H1 (cell line): ENCODE data around the gene OLA1. TPM values are rescaled to one million over a fixed set of nuclear protein-coding genes. Genes with fewer than 3 reads are reported as not detected.

ENCODE experiments used
- CTCF ChIA-PET: fragments of 300-600 bp; sonication (Branson Sonifier 250); formaldehyde crosslinking; loops from one replicate; lab custom pipeline; 2021; ENCODE audit not compliant: partially characterized antibody; lab: Charles Lee
- POLR2A ChIA-PET: fragments of 300-600 bp; sonication (Branson Sonifier 250); formaldehyde crosslinking; loops from one replicate; lab custom pipeline; 2021; ENCODE audit warnings: inconsistent platforms; ENCODE audit not compliant: partially characterized antibody; lab: Charles Lee
- DNase-seq, 2 experiments: peaks; one replicate each; pipeline versions ENCODE4 v3.0.0 to v3.0.0-alpha.2; 2010 to 2022; ENCODE audit warnings: low spot score in 2 of 2, low read depth in 1 of 2, mixed read lengths in 1 of 2
- FAIRE-seq: peaks from 2 replicates; lab custom pipeline; 2011; peaks lifted over from hg19 to GRCh38; lab: Jason Lieb, UNC
- H2AFZ ChIP-seq: 2 replicates; pipeline ENCODE4 v1.8.1; 2012; ENCODE audit warnings: low read length, inconsistent platforms
- H2AK5ac ChIP-seq: 2 replicates; pipeline ENCODE4 v1.6.1; 2013; ENCODE audit warnings: low read depth, low read length
- H2BK120ac ChIP-seq: replicated peaks from 2 replicates; pipeline ENCODE3; 2013; ENCODE audit warnings: low read depth, low read length, inconsistent platforms
- H2BK12ac ChIP-seq: 2 replicates; pipeline ENCODE4 v1.6.1; 2013; ENCODE audit warnings: low read depth, low read length
- H2BK15ac ChIP-seq: 2 replicates; pipeline ENCODE4 v1.6.1; 2013; ENCODE audit warnings: low read length
- H2BK20ac ChIP-seq: 2 replicates; pipeline ENCODE4 v1.6.1; 2013; ENCODE audit warnings: low read length
- H2BK5ac ChIP-seq: 2 replicates; pipeline ENCODE4 v1.6.1; 2013; ENCODE audit warnings: low read depth, low read length
- H3K14ac ChIP-seq: 2 replicates; pipeline ENCODE4 v1.6.1; 2013; ENCODE audit warnings: inconsistent platforms; ENCODE audit not compliant: insufficient read length
- H3K18ac ChIP-seq: 2 replicates; pipeline ENCODE4 v1.6.1; 2013; ENCODE audit warnings: low read length; ENCODE audit errors: extremely low read depth
- H3K23ac ChIP-seq: 2 replicates; pipeline ENCODE4 v1.6.1; 2013; ENCODE audit warnings: inconsistent platforms; ENCODE audit not compliant: insufficient read length
- H3K23me2 ChIP-seq: 2 replicates; pipeline ENCODE4 v1.6.1; 2013; ENCODE audit warnings: low read depth, low read length
- H3K27ac ChIP-seq: 2 replicates; pipeline ENCODE4 v1.6.1; 2011; ENCODE audit warnings: low read depth, low read length, inconsistent platforms
- H3K27me3 ChIP-seq, 4 experiments: replicated peaks in 1 of 4; 1 replicate in 1 of 4; 2 replicates in 3 of 4; pipeline versions ENCODE4 v1.6.1 to v1.8.1; 2011 to 2013; ENCODE audit warnings: low read length in 3 of 4, mild to moderate bottlenecking in 3 of 4, inconsistent platforms in 2 of 4, mixed read lengths in 2 of 4, moderate library complexity in 1 of 4; ENCODE audit not compliant: control insufficient read depth in 3 of 4, insufficient read depth in 3 of 4; ENCODE audit errors: extremely low read depth in 1 of 4
- H3K36me3 ChIP-seq, 4 experiments: 2 replicates each; pipeline versions ENCODE4 v1.6.1 to v1.8.1; 2011 to 2013; ENCODE audit warnings: mild to moderate bottlenecking in 4 of 4, low read length in 3 of 4, moderate library complexity in 2 of 4, control low read depth in 1 of 4, inconsistent platforms in 1 of 4; ENCODE audit not compliant: insufficient read depth in 4 of 4, control insufficient read depth in 2 of 4
- H3K4ac ChIP-seq: replicated peaks from 2 replicates; pipeline ENCODE3; 2013; ENCODE audit warnings: low read length, low read depth, mixed read lengths, inconsistent platforms; ENCODE audit not compliant: insufficient read length
- H3K4me1 ChIP-seq, 4 experiments: replicated peaks in 1 of 4; 1 replicate in 1 of 4; 2 replicates in 3 of 4; pipeline versions ENCODE4 v1.6.1 to v1.8.1; 2011 to 2013; ENCODE audit warnings: low read length in 3 of 4, inconsistent platforms in 2 of 4, mixed read lengths in 1 of 4; ENCODE audit not compliant: insufficient read depth in 4 of 4, control insufficient read depth in 3 of 4
- H3K4me2 ChIP-seq, 2 experiments: 2 replicates each; pipeline versions ENCODE4 v1.6.1 to v1.8.1; 2011 to 2013; ENCODE audit warnings: low read depth in 2 of 2, low read length in 2 of 2, control low read depth in 1 of 2, inconsistent platforms in 1 of 2, mild to moderate bottlenecking in 1 of 2; ENCODE audit not compliant: insufficient read depth in 1 of 2
- H3K4me3 ChIP-seq, 4 experiments: fragments of 200-600, 300-600 bp in 1 of 4; sonication (generic), shearing (Covaris generic), sonication (Bioruptor Twin) in 1 of 4; 2 replicates each; pipeline versions ENCODE4 v1.5.1 to v1.8.1; 2011 to 2016; ENCODE audit warnings: low read length in 4 of 4, low read depth in 3 of 4, control low read depth in 2 of 4, inconsistent platforms in 2 of 4, mild to moderate bottlenecking in 2 of 4, mixed read lengths in 1 of 4, moderate library complexity in 1 of 4; ENCODE audit not compliant: insufficient read depth in 2 of 4; ENCODE audit errors: extremely low read depth in 1 of 4
- H3K56ac ChIP-seq: replicated peaks from 2 replicates; pipeline ENCODE3; 2013; ENCODE audit warnings: low read depth, mild to moderate bottlenecking, mixed read lengths, low read length, inconsistent platforms; ENCODE audit not compliant: insufficient read length
- H3K79me1 ChIP-seq: 2 replicates; pipeline ENCODE4 v1.6.1; 2013; ENCODE audit warnings: low read depth, low read length, control low read depth
- H3K79me2 ChIP-seq, 2 experiments: 2 replicates each; pipeline versions ENCODE4 v1.6.1 to v1.8.1; 2012 to 2013; ENCODE audit warnings: low read length in 2 of 2, mild to moderate bottlenecking in 2 of 2, inconsistent platforms in 1 of 2; ENCODE audit not compliant: insufficient read depth in 2 of 2, control insufficient read depth in 1 of 2
- H3K9ac ChIP-seq, 4 experiments: replicated peaks in 1 of 4; 1 replicate in 1 of 4; 2 replicates in 3 of 4; pipeline versions ENCODE4 v1.6.1 to v1.8.1; 2011 to 2013; ENCODE audit warnings: low read depth in 3 of 4, low read length in 3 of 4, control low read depth in 2 of 4, mild to moderate bottlenecking in 2 of 4, moderate library complexity in 2 of 4, inconsistent platforms in 1 of 4; ENCODE audit errors: extremely low read depth in 1 of 4
- H3K9me3 ChIP-seq, 2 experiments: 2 replicates each; pipeline versions ENCODE4 v1.6.1 to v1.8.1; 2012 to 2013; ENCODE audit warnings: mild to moderate bottlenecking in 2 of 2, moderate library complexity in 2 of 2, control low read depth in 1 of 2, inconsistent platforms in 1 of 2, low read depth in 1 of 2, low read length in 1 of 2, mixed read lengths in 1 of 2; ENCODE audit not compliant: insufficient read depth in 2 of 2
- H4K20me1 ChIP-seq, 2 experiments: replicated peaks in 1 of 2; 2 replicates each; pipeline versions ENCODE3 to v1.8.1; 2011 to 2013; ENCODE audit warnings: inconsistent platforms in 2 of 2, low read length in 2 of 2, mild to moderate bottlenecking in 1 of 2; ENCODE audit not compliant: insufficient read depth in 2 of 2, control insufficient read depth in 1 of 2
- H4K5ac ChIP-seq: 2 replicates; pipeline ENCODE4 v1.6.1; 2013; ENCODE audit warnings: low read length, low read depth, mixed read lengths, inconsistent platforms; ENCODE audit not compliant: insufficient read length
- H4K8ac ChIP-seq: 2 replicates; pipeline ENCODE4 v1.8.0; 2013; ENCODE audit warnings: mild to moderate bottlenecking, moderate library complexity, low read length, inconsistent platforms; ENCODE audit not compliant: insufficient read depth; ENCODE audit errors: extremely low read depth
- H4K91ac ChIP-seq: replicated peaks from 2 replicates; pipeline ENCODE3; 2013; ENCODE audit warnings: low read length, mixed read lengths, inconsistent platforms; ENCODE audit not compliant: insufficient read length
- ASH2L ChIP-seq: fragments of 200-600, 300-600 bp; sonication (generic); IDR thresholded peaks from one replicate; pipeline ENCODE4 v1.7.1; 2017; ENCODE audit warnings: low read length
- BCL11A ChIP-seq, 2 experiments: IDR thresholded peaks; one replicate each; pipeline ENCODE4 v1.6.1; 2011; ENCODE audit warnings: low read depth in 2 of 2, low read length in 2 of 2, mild to moderate bottlenecking in 2 of 2
- CBX5 ChIP-seq: fragments of 300-800, 300-1000 bp; sonication (generic); IDR thresholded peaks from 2 replicates; pipeline ENCODE4 v1.7.1; 2016; ENCODE audit warnings: antibody characterized with exemption, low read length, low read depth
- CTBP2 ChIP-seq: IDR thresholded peaks from 2 replicates; pipeline ENCODE4 v1.7.0; 2011; ENCODE audit warnings: borderline replicate concordance, mild to moderate bottlenecking, moderate library complexity, mixed read lengths, low read length; ENCODE audit not compliant: insufficient read depth, insufficient read length
- SUZ12 ChIP-seq: fragments of 200-600 bp; sonication (generic); IDR thresholded peaks from 2 replicates; pipeline ENCODE4 v1.6.1; 2012; ENCODE audit warnings: mild to moderate bottlenecking, inconsistent platforms, low read length, moderate library complexity, mixed read lengths
- WGBS, 2 experiments: shearing (Covaris generic) in 1 of 2; methylation state at CpG; one replicate each; pipeline versions ENCODE4 v1.1.6 to v1.1.7; 2013 to 2015; ENCODE audit warnings: low lambda C conversion rate in 2 of 2, mixed read lengths in 2 of 2, inconsistent platforms in 1 of 2, low coverage in 1 of 2, missing lambda C conversion rate in 1 of 2; ENCODE audit not compliant: insufficient replicate concordance in 2 of 2, insufficient coverage in 1 of 2, insufficient read length in 1 of 2; ENCODE audit errors: extremely low coverage in 1 of 2, missing lambda C conversion rate in 1 of 2; 5-methylcytosine and 5-hydroxymethylcytosine counted together
- polyA plus RNA-seq, 7 experiments: library from polyadenylated mRNA; depleted of rRNA in 3 of 7; stranded (reverse) in 5 of 7; unstranded in 2 of 7; fragments of >200 nt in 5 of 7; fragments of 200-250 nt in 2 of 7; gene quantifications; 1 replicate in 5 of 7; 2 replicates in 1 of 7; 4 replicates in 1 of 7; pipeline versions ENCODE4 v1.2.1 to v1.2.3, GENCODE V29; 2011 to 2013; ENCODE audit warnings: missing spikeins in 2 of 7, mixed read lengths in 2 of 7
- total RNA-seq: library from RNA; stranded (reverse); fragmentation: NEBNext Ultra II Directional; extraction: Animal tissue kit (Norgen Biotek cat#: 25700); gene quantifications from 2 replicates; pipeline ENCODE4 v1.2.1, GENCODE V29; 2021

The OLA1 gene
- total and polyA plus RNA-seq, 2 of the 8 experiments (the other 6 are each of a cell fraction or from before 2014, with no cell fraction given), result 39.3 to 158 TPM

- H3K27ac ChIP-seq, result no peak overlapping the region
- POLR2A ChIA-PET, result interaction anchor here (0.7 kb wide), 1 partner anchor 1038 kb away, joined by 3 read pairs; no protein-coding TSS in a partner anchor
Measured at GRCh38 chr2:174243812-174244211, 4.5 kb downstream of the OLA1 start.

More at GRCh38 chr2:174243812-174244211, 4.5 kb downstream of the OLA1 start:
- Histone ChIP-seq H3K27me3 (no peaks in the 10 kb centered on the region), H4K91ac (no peak overlapping the region), H2BK20ac (no peak overlapping the region), H2BK15ac (no peak overlapping the region), H4K8ac (no peak overlapping the region), H2AFZ (no peak overlapping the region), H3K79me1 (peaks cover 6% of the 10 kb centered on the region), H3K79me2 (peaks cover 5 to 84% of the 10 kb centered on the region in 2 experiments), H2BK120ac (no peak overlapping the region), H3K4me1 (peaks cover 0 to 3% (median under 1%) of the 10 kb centered on the region in 4 experiments; a peak in 3 of 7 replicates), H4K5ac (no peak overlapping the region), H3K36me3 (peaks cover 0 to 13% (median 4%) of the 10 kb centered on the region in 4 experiments; a peak in 3 of 8 replicates), H3K56ac (no peak overlapping the region), H2BK12ac (no peak overlapping the region), H3K18ac (no peak overlapping the region), H2BK5ac (no peak overlapping the region), H3K4me3 (no peak overlapping the region), H3K9me3 (no peaks in the 10 kb centered on the region), H2AK5ac (no peak overlapping the region), H4K20me1 (peaks cover 5 to 13% of the 10 kb centered on the region in 2 experiments), H3K4me2 (no peak overlapping the region), H3K4ac (no peak overlapping the region), H3K9ac (no peak overlapping the region), H3K14ac (no peak overlapping the region), H3K23ac (no peak overlapping the region), H3K23me2 (peaks cover 5% of the 10 kb centered on the region; the same call in 1 of the 2 replicates)
- TF ChIP-seq CBX5 (no peak), BCL11A (IDR thresholded peaks at IDR 0.05; ENCODE audit: low read depth in 2 of 2, low read length in 2 of 2) (no peak), SUZ12 (no peak), CTBP2 (no peak), ASH2L (no peak)
- FAIRE-seq (no peak), DNase-seq (no peak)
- WGBS, 2 experiments, result 90% methylated on average over 3 of the region's 3 CpGs; no CpG with 5 or more reads in 1 of the 2 experiments
- CTCF ChIA-PET, result interaction anchor here (0.7 kb wide), 1 partner anchor 781 kb away, joined by 3 read pairs; no protein-coding TSS in a partner anchor
